Common myeloid progenitor, CD34-positive (primary cell): ENCODE results near the gene VIPR1.

Experiments used
- CTCF ChIA-PET: fragments of 350-600 bp; sonication (Branson Sonifier 250); formaldehyde crosslinking; loops from one replicate; lab custom pipeline; 2021; ENCODE audit warnings: antibody characterized with exemption; lab: Charles Lee
- POLR2A ChIA-PET: fragments of 350-600 bp; sonication (Branson Sonifier 250); formaldehyde crosslinking; loops from one replicate; lab custom pipeline; 2021; ENCODE audit warnings: antibody characterized with exemption; lab: Charles Lee
- DNase-seq, 3 donors: peaks; one replicate each; pipeline versions ENCODE4 v3.0.0 to v3.0.0-alpha.2; 2013
- H3K27ac ChIP-seq, 2 experiments: 1 replicate in 1 of 2; 2 replicates in 1 of 2; pipeline ENCODE4 v1.7.0; 2013; ENCODE audit warnings: inconsistent platforms in 2 of 2, low read length in 2 of 2, mild to moderate bottlenecking in 2 of 2, low read depth in 1 of 2, moderate library complexity in 1 of 2; ENCODE audit not compliant: severe bottlenecking in 2 of 2, insufficient read depth in 1 of 2, poor library complexity in 1 of 2
- H3K27me3 ChIP-seq, 5 experiments: replicated peaks in 2 of 5; 1 replicate in 3 of 5; 2 replicates in 2 of 5; pipeline versions ENCODE4 v1.6.1 to v1.7.0; 2013; ENCODE audit warnings: low read length in 4 of 5, mild to moderate bottlenecking in 2 of 5, moderate library complexity in 2 of 5, inconsistent platforms in 1 of 5; ENCODE audit not compliant: insufficient read depth in 5 of 5, control insufficient read depth in 4 of 5
- H3K36me3 ChIP-seq, 4 experiments: 1 replicate in 2 of 4; 2 replicates in 2 of 4; pipeline versions ENCODE4 v1.6.1 to v1.7.0; 2013; ENCODE audit warnings: low read length in 3 of 4, control low read depth in 1 of 4, mild to moderate bottlenecking in 1 of 4; ENCODE audit not compliant: control insufficient read depth in 4 of 4, insufficient read depth in 4 of 4
- H3K4me1 ChIP-seq, 4 experiments: 1 replicate in 3 of 4; 2 replicates in 1 of 4; pipeline versions ENCODE4 v1.6.1 to v1.7.1; 2013; ENCODE audit warnings: low read length in 3 of 4, mild to moderate bottlenecking in 3 of 4, control low read depth in 1 of 4, inconsistent platforms in 1 of 4, moderate library complexity in 1 of 4; ENCODE audit not compliant: control insufficient read depth in 4 of 4, insufficient read depth in 4 of 4; ENCODE audit errors: control extremely low read depth in 1 of 4
- H3K4me3 ChIP-seq, 7 experiments: 1 replicate in 4 of 7; 2 replicates in 3 of 7; pipeline versions ENCODE4 v1.5.1 to v1.7.0; 2013; ENCODE audit warnings: mild to moderate bottlenecking in 7 of 7, low read length in 6 of 7, moderate library complexity in 6 of 7, inconsistent platforms in 2 of 7, low read depth in 2 of 7, control low read depth in 1 of 7; ENCODE audit not compliant: insufficient read depth in 4 of 7, control insufficient read depth in 1 of 7; ENCODE audit errors: extremely low read depth in 1 of 7
- H3K9me3 ChIP-seq, 5 experiments: 1 replicate in 4 of 5; 2 replicates in 1 of 5; pipeline versions ENCODE4 v1.6.1 to v1.7.1; 2013; ENCODE audit warnings: low read length in 4 of 5, mild to moderate bottlenecking in 2 of 5, inconsistent platforms in 1 of 5, low read depth in 1 of 5, moderate library complexity in 1 of 5; ENCODE audit not compliant: control insufficient read depth in 4 of 5, insufficient read depth in 2 of 5; ENCODE audit errors: control extremely low read depth in 1 of 5
- WGBS: methylation state at CpG from one replicate; pipeline ENCODE4 v1.1.5; 2013; ENCODE audit not compliant: insufficient coverage; 5-methylcytosine and 5-hydroxymethylcytosine counted together

Gene VIPR1

DNA sequence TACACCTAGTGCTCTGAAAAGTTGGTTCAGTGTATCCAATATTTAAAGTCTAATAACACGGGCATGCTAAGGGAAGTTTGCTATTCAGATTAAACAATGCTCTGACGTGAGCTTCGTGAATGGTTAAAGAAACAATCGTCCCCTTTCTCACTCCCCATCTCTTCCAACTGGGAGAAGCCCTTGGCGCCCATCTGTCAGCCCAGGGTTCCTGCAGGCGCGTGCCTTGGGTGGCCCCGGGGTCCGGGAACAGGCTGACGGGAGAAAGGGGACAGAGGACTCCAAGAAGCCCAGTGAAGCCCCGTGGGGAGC lies 78.9 kb downstream of the VIPR1 start:
- no peaks in the 10 kb centered on the region for H3K9me3 ChIP-seq
- H3K27me3 ChIP-seq = no peaks in the 10 kb centered on the region
- peaks cover 0 to 6% (median 0%) of the 10 kb centered on the region in 4 experiments for H3K36me3 ChIP-seq
- POLR2A ChIA-PET = interaction anchor here (1.8 kb wide), 1 partner anchor 9 kb away, joined by 7 read pairs; the partner anchor contains the start of gene SS18L2
- H3K4me3 ChIP-seq = peak overlapping the region; percentile 69 to 90 (median 85)
- CTCF ChIA-PET = interaction anchor here (1.0 to 3.7 kb wide), 11 partner anchors 9 to 161 kb away, joined by 3 to 25 read pairs (median 5); partner anchors contain the start of gene SS18L2
- DNase-seq = no peak
- WGBS = 2% methylated on average over 7 of the region's 11 CpGs
- H3K4me1 ChIP-seq = peaks cover 13 to 26% (median 20%) of the 10 kb centered on the region in 4 experiments
- H3K27ac ChIP-seq = peak overlapping the region; percentile 89 to 96

DNA sequence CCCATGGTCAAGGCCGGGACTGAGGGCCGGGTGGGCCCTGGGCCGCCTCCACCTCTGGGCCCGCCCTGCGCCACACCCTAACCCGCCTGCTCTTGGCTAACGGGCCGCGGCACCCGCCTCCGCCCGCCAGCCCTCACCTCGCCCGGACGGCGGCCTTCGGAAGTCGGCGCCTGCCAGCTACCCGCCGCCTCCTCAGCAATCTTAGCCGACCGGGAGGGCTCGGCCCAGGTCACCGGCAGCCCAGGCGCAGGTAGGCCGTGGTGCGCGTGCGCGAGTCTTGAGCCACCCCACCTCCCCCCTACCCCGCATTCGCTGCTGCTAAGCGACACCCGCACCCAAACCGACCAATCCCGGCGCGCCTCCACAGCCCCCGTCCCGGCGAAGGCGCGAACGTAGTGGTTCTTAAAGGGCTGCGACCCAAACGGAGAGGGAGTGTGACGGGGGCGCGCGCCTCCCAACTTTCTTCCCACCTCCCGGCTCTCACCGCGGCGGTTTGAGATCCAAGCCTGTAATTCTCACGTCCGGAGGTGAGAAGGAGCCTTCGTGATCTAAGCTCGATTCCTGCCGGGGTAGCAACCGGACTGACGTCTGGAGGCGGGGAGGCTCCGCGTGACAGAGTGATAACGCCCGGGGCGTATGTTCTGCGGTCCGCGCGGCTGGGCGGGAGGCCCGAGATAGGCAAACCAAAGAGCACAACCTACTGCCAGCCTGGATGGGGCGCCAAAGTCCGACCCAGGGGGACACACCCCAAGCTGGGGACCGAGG lies 79.4 kb downstream of the VIPR1 start, which contains the start of gene SEC22C:
TSS of gene SEC22C (minus strand) at position 259 of the 765 bp plus-strand sequence. CDS start 12,921 bp downstream, outside the sequence.
- WGBS = 0% methylated on average over 63 of the region's 77 CpGs
- peaks cover 0 to 6% (median 0%) of the 10 kb centered on the region in 4 experiments for H3K36me3 ChIP-seq

GRCh38 chr3:42582474-42583070 lies 80.1 kb downstream of the VIPR1 start:
- CTCF ChIA-PET = interaction anchor here (0.7 to 3.7 kb wide), 20 partner anchors 10 to 168 kb away, joined by 3 to 25 read pairs (median 6); partner anchors contain the start of gene SS18L2
- no peaks in the 10 kb centered on the region for H3K27me3 ChIP-seq
- no CpG with 5 or more reads among the region's 3 CpGs for WGBS
- DNase-seq = no peak
- H3K9me3 ChIP-seq = no peaks in the 10 kb centered on the region
- POLR2A ChIA-PET = interaction anchor here (1.8 kb wide), 1 partner anchor 8 kb away, joined by 7 read pairs; the partner anchor contains the start of gene SS18L2
- peak overlapping the region; percentile 69 to 90 (median 85) for H3K4me3 ChIP-seq
- peaks cover 13 to 26% (median 20%) of the 10 kb centered on the region in 4 experiments for H3K4me1 ChIP-seq
- peak overlapping the region; percentile 89 to 96 for H3K27ac ChIP-seq
- peaks cover 0 to 6% (median 0%) of the 10 kb centered on the region in 4 experiments for H3K36me3 ChIP-seq

More for the DNA sequence above, 79.4 kb downstream of the VIPR1 start, which contains the start of gene SEC22C:
- Histone ChIP-seq H3K27ac (peak within 1 kb of the TSS; percentile 89 to 96), H3K27me3 (no peaks in the 10 kb centered on the region), H3K4me1 (peaks cover 13 to 26% (median 20%) of the 10 kb centered on the region in 4 experiments), H3K9me3 (no peaks in the 10 kb centered on the region), H3K4me3 (peak within 1 kb of the TSS; percentile 69 to 90 (median 85))
- ChIA-PET POLR2A (interaction anchor here (1.8 kb wide), 1 partner anchor 9 kb away, joined by 7 read pairs; the partner anchor contains the start of gene SS18L2), CTCF (interaction anchor here (1.0 to 3.7 kb wide), 18 partner anchors 10 to 168 kb away, joined by 3 to 25 read pairs (median 8); partner anchors contain the start of gene SS18L2)
- DNase-seq = peak; percentile 94 to 96 (median 95)
